Muscle layer of duodenum (tissue), 2 donors: Measurements from ENCODE around the gene CFAP100.

ENCODE experiments used
- H3K27ac ChIP-seq: one replicate; pipeline ENCODE4 v1.7.0; 2013; ENCODE audit warnings: mild to moderate bottlenecking, low read length
- H3K27me3 ChIP-seq: one replicate; pipeline ENCODE4 v1.7.0; 2013; ENCODE audit warnings: low read depth, mild to moderate bottlenecking, control low read depth, low read length
- H3K36me3 ChIP-seq, 2 donors: one replicate each; pipeline ENCODE4 v1.7.0; 2013; ENCODE audit warnings: low read length in 2 of 2, control low read depth in 1 of 2, mild to moderate bottlenecking in 1 of 2; ENCODE audit not compliant: insufficient read depth in 2 of 2, control insufficient read depth in 1 of 2
- H3K4me1 ChIP-seq, 2 donors: one replicate each; pipeline ENCODE4 v1.7.0; 2013; ENCODE audit warnings: low read length in 2 of 2, mild to moderate bottlenecking in 2 of 2, control low read depth in 1 of 2, moderate library complexity in 1 of 2; ENCODE audit not compliant: insufficient read depth in 2 of 2, control insufficient read depth in 1 of 2
- H3K4me3 ChIP-seq, 2 donors: one replicate each; pipeline ENCODE4 v1.7.0; 2013; ENCODE audit warnings: low read length in 2 of 2, low read depth in 1 of 2, mild to moderate bottlenecking in 1 of 2
- H3K9me3 ChIP-seq, 2 donors: one replicate each; pipeline ENCODE4 v1.7.0; 2013; ENCODE audit warnings: low read length in 2 of 2, control low read depth in 1 of 2, mild to moderate bottlenecking in 1 of 2; ENCODE audit not compliant: control insufficient read depth in 1 of 2
- donor health status: healthy.

The CFAP100 gene

GRCh38 chr3:126442094-126442855, 47.6 kb downstream of the CFAP100 start:
- peaks cover 0 to 4% of the 10 kb centered on the region in 2 donors for H3K4me1 ChIP-seq
- no peaks in the 10 kb centered on the region for H3K27me3 ChIP-seq
- H3K36me3 ChIP-seq: peaks cover 11 to 33% of the 10 kb centered on the region in 2 donors
- no peaks in the 10 kb centered on the region for H3K9me3 ChIP-seq
- H3K4me3 ChIP-seq: no peak overlapping the region
- H3K27ac ChIP-seq: no peak overlapping the region

DNA sequence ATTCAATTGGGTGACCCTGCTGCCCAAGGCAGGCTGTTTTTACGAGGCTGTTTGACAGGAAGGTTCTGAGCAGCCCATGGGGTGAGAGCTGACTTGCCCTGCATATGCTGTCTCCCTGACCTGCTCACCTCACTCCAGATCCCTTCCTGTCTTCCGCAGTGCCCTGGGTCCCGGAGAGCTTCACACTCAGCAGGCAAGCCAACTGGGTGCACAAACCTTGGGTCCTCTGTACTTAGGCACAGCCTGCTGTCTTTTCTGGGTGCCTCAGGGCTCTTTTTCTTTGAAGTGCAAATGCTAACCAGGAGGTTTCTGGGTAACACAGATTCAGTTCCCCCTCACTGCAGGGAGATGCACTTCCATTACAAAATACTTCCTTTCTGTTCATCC, 48.1 kb downstream of the CFAP100 start:
- H3K36me3 ChIP-seq: peaks cover 10 to 32% of the 10 kb centered on the region in 2 donors
- H3K9me3 ChIP-seq: no peaks in the 10 kb centered on the region
- H3K27me3 ChIP-seq: no peaks in the 10 kb centered on the region
- H3K27ac ChIP-seq: no peak overlapping the region
- H3K4me1 ChIP-seq: peaks cover 0 to 4% of the 10 kb centered on the region in 2 donors
- no peak overlapping the region for H3K4me3 ChIP-seq

DNA sequence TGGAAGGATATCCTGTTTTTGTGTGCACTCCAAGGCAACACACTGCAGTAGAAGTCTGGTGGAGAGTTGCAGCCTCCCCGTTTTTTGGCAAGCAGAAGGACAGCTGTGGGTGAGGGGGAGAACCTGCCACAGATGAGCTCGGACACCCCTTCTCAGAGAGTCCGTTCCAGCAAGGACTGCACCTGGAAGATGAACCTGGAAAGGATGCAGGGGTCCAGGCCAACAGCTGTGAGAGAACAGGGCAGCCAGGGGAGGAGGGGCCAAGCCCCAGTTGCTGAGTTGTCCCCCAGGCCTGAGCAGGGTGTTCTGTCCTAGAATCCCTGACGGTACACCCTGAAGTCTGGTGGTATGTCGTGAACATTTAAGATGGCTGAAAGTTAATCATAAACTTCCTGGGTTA, 50.8 kb downstream of the CFAP100 start:
- Histone ChIP-seq H3K27me3 (no peaks in the 10 kb centered on the region), H3K36me3 (peaks cover 16 to 32% of the 10 kb centered on the region in 2 donors), H3K4me3 (no peak overlapping the region), H3K4me1 (peaks cover 0 to 4% of the 10 kb centered on the region in 2 donors), H3K27ac (no peak overlapping the region), H3K9me3 (no peaks in the 10 kb centered on the region)

- Histone ChIP-seq H3K27me3 (no peaks in the 10 kb centered on the region), H3K9me3 (no peaks in the 10 kb centered on the region), H3K4me1 (peaks cover 0 to 4% of the 10 kb centered on the region in 2 donors), H3K4me3 (no peak overlapping the region), H3K36me3 (peaks cover 23 to 38% of the 10 kb centered on the region in 2 donors), H3K27ac (no peak overlapping the region)
Measured at GRCh38 chr3:126446301-126446700, 51.6 kb downstream of the CFAP100 start.

GRCh38 chr3:126446791-126447190, 52.1 kb downstream of the CFAP100 start:
- no peaks in the 10 kb centered on the region for H3K4me1 ChIP-seq
- no peak overlapping the region for H3K27ac ChIP-seq
- no peak overlapping the region for H3K4me3 ChIP-seq
- H3K27me3 ChIP-seq: no peaks in the 10 kb centered on the region
- H3K36me3 ChIP-seq: peaks cover 28 to 39% of the 10 kb centered on the region in 2 donors
- no peaks in the 10 kb centered on the region for H3K9me3 ChIP-seq

DNA sequence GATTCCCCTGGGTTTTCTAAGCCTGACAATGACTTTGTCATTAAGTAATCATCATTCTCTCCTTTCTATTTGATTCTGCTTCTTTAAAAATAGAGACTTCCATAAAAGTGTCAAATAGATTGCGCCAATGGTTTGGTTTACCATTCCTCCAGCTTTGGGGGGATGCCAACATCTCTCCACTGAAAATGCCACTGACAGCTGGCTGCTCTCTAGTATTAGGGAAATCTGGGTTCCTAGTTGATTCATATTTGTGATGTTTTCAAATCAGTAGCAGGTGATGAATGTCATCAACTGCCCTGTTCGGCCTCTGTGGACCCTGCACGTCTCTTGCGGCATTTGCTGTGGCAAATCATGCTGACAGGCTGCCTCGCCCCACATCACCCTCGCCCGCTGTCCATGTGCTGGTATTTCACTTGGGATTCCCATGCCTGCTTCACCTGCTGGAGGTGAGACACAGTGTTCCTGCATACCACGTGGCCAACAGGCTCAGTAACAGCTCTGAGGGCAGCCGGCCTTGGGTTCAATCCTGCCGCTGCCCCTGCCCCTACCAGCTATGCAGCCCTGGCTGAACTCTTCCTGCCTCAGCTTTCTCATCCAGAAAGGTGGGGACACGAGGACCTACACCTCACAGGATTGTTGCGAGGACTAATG, 52.9 kb downstream of the CFAP100 start:
- Histone ChIP-seq H3K4me1 (no peaks in the 10 kb centered on the region), H3K27me3 (no peaks in the 10 kb centered on the region), H3K9me3 (no peaks in the 10 kb centered on the region), H3K27ac (no peak overlapping the region), H3K4me3 (no peak overlapping the region), H3K36me3 (peaks cover 34 to 44% of the 10 kb centered on the region in 2 donors)

DNA sequence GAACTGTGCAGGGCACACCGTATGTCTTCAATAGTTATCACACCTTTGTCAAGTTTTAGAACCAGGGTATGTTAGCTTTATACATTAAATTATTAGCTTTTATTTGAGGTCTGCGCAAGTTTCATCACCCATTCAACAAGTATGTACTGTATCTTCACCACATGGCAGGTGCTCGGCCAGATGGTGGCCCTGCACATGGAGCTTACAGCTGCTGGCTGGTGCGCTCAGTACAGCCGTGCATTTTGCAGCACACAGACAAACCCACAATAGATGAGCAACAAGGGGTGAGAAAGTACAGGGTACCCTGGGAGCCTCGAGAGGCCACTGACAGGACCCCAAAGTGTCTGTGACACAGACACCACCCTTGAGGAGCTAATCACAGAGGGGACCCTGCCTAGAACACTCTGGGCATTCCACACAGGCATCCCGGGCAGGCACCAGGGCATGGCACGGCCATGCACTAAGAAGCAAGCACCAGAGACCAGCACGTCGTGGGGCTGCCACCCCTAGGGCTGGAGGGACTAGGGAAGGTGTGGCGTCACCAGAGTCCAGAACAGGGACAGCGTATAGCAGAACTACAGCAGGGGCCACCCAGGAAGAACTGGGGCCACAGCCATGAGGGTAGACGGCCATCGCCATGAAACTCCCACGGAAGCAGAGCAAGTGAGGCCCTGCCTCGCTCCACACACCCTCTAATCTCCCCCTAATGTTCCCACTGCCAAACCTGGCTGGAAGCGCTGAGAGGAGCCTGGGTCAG, 53.6 kb downstream of the CFAP100 start:
- peaks cover 34 to 44% of the 10 kb centered on the region in 2 donors for H3K36me3 ChIP-seq
- no peak overlapping the region for H3K4me3 ChIP-seq
- no peaks in the 10 kb centered on the region for H3K4me1 ChIP-seq
- H3K27ac ChIP-seq: no peak overlapping the region
- H3K9me3 ChIP-seq: no peaks in the 10 kb centered on the region
- H3K27me3 ChIP-seq: no peaks in the 10 kb centered on the region

DNA sequence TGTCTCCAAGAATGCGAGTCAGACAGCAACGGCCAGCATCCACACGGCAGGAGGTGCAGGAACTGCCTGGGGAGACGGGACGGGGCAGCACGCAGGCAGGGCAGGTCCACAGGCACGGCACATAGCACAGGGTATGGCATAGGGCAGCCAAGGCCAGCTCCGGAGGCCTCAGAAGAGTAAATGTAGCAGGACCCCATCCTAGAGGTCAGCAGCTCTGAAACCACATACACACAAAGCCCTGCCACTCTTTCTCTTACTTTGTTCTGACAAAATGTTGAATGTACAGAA, 54.1 kb downstream of the CFAP100 start:
- H3K27me3 ChIP-seq: no peaks in the 10 kb centered on the region
- H3K9me3 ChIP-seq: no peaks in the 10 kb centered on the region
- H3K4me3 ChIP-seq: no peak overlapping the region
- H3K4me1 ChIP-seq: no peaks in the 10 kb centered on the region
- no peak overlapping the region for H3K27ac ChIP-seq
- H3K36me3 ChIP-seq: peaks cover 34 to 44% of the 10 kb centered on the region in 2 donors

- H3K9me3 ChIP-seq: no peaks in the 10 kb centered on the region
- H3K4me3 ChIP-seq: no peak overlapping the region
- H3K36me3 ChIP-seq: peaks cover 34 to 44% of the 10 kb centered on the region in 2 donors
- no peak overlapping the region for H3K27ac ChIP-seq
- H3K4me1 ChIP-seq: no peaks in the 10 kb centered on the region
- no peaks in the 10 kb centered on the region for H3K27me3 ChIP-seq
Measured at GRCh38 chr3:126449621-126450051, 54.9 kb downstream of the CFAP100 start.

DNA sequence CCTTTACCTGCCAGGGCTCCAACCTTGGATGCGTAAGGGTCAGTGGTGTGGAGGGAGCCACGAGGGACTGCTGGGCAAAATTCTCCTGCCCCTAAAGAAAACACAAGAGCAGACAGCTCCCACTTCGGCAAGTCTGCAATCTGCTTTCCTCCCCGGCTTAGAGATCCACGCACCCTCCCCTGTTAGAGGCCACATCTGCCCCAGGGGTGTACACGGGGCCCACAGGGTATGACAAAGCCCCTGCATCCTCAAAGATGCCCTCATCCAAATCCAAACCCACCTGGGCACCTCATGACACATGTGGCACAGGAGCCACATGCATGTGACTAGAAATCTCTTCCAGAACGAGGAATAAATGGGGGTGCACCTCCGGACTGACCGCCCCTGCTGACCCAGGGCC, 55.5 kb downstream of the CFAP100 start:
- H3K27me3 ChIP-seq: no peaks in the 10 kb centered on the region
- H3K9me3 ChIP-seq: no peaks in the 10 kb centered on the region
- peaks cover 34 to 45% of the 10 kb centered on the region in 2 donors for H3K36me3 ChIP-seq
- no peak overlapping the region for H3K4me3 ChIP-seq
- H3K27ac ChIP-seq: no peak overlapping the region
- no peaks in the 10 kb centered on the region for H3K4me1 ChIP-seq

DNA sequence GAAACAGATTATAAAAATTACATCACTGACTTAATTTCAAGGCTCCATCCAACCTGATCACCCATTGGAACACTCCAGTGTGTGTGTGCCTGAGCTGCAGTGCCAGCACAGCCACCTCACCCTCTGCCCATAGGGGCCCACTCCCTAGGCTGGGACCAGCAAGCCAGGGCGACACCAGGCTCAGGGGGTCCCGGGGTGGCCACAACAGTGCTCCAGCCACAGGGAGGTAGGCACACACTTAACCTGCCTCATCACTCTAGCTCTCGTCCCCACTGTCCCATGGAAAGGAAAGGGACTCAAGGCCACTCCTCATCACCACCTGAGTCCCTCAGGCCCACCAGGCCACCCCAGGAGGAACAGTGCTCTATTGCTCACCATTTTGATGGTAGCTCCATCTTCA, 56.0 kb downstream of the CFAP100 start:
- no peaks in the 10 kb centered on the region for H3K9me3 ChIP-seq
- peaks cover 34 to 48% of the 10 kb centered on the region in 2 donors for H3K36me3 ChIP-seq
- H3K4me1 ChIP-seq: no peaks in the 10 kb centered on the region
- H3K27me3 ChIP-seq: no peaks in the 10 kb centered on the region
- no peak overlapping the region for H3K4me3 ChIP-seq
- H3K27ac ChIP-seq: no peak overlapping the region
